Esophagus squamous epithelium (tissue), 4 donors: ENCODE data around the gene BCKDHB.

ENCODE experiments used
- CTCF ChIP-seq, 6 experiments: fragments of 450-650 bp in 4 of 6; fragments of 200-600 bp in 2 of 6; sonication (generic) in 2 of 6; IDR thresholded peaks; one replicate each; pipeline ENCODE4 v1.5.1; 2016 to 2019; ENCODE audit warnings: antibody characterized with exemption in 6 of 6, mild to moderate bottlenecking in 4 of 6, moderate library complexity in 4 of 6
- POLR2A ChIP-seq, 4 donors: fragments of 450-650 bp; IDR thresholded peaks; one replicate each; pipeline ENCODE4 v1.6.1; 2017; ENCODE audit warnings: antibody characterized with exemption in 4 of 4, mild to moderate bottlenecking in 4 of 4, moderate library complexity in 3 of 4

DNA sequence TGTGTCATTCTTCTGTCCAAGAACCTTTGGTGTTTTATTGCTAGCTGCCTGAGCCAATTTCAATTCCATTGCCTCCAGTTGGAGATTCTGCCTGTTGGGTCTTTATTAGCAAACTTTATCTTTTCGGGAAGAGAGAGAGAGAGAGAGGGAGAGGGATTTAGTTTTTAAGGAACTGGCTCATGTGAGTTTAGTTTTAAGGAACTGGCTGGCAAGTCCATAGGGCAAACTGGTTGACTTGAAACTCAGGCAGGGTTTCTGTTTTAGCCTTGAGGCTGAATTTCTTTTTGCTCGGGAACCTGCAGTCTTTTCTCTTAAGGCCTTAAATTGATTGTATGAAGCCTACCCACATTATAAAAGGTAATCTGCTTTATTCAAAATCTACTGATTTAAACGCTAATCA lies 23.0 kb downstream of the BCKDHB start:
- TF ChIP-seq CTCF (IDR thresholded peaks at IDR 0.05) (no peak), POLR2A (IDR thresholded peaks at IDR 0.05) (no peak)
